ENCODE measurements around the gene FOXP1. TPM values are rescaled to one million over a fixed set of nuclear protein-coding genes. Genes with fewer than 3 reads are reported as not detected.

The FOXP1 gene
- total and polyA plus RNA-seq, 2 donors (not counting 1 experiment from before 2014, with no cell fraction given), result 70.3 to 101 TPM

GRCh38 chr3:71447197-71447596, 136.3 kb downstream of the FOXP1 start:
- no peaks in the 10 kb centered on the region for H3K9me3 ChIP-seq (ENCODE audit: control insufficient read depth, insufficient read depth, low read depth, low read length)
- no peak overlapping the region for H2AFZ ChIP-seq (ENCODE audit: low read length)
- H3K27me3 ChIP-seq (ENCODE audit: control insufficient read depth, insufficient read depth, low read length), result no peaks in the 10 kb centered on the region
- no peaks in the 10 kb centered on the region for H3K79me2 ChIP-seq (ENCODE audit: control insufficient read depth, insufficient read depth, low read length)
- H3K27ac ChIP-seq (ENCODE audit: insufficient read depth, low read length), result no peak overlapping the region
- H3K4me3 ChIP-seq (replicated peaks in 1 of 4; ENCODE audit: control extremely low read depth in 1 of 4, insufficient read depth in 1 of 4, low read depth in 3 of 4, low read length in 4 of 4), result no peak overlapping the region
- H4K20me1 ChIP-seq (ENCODE audit: control insufficient read depth, extremely low read depth, insufficient read depth, low read length), result no peaks in the 10 kb centered on the region
- DNase-seq (ENCODE audit: low read depth in 2 of 2), result no peak
- TF ChIP-seq EZH2 (IDR thresholded peaks at IDR 0.05; ENCODE audit: low read length, missing control alignments), result no peak
- no peak for TF ChIP-seq CTCF (conservative IDR thresholded peaks at IDR 0.05 in 1 of 2, IDR thresholded peaks at IDR 0.05 in 1 of 2; ENCODE audit: low read depth in 1 of 2, low read length in 2 of 2)
- H3K4me2 ChIP-seq (ENCODE audit: extremely low read depth, insufficient read depth, low read length), result no peak overlapping the region
- no peak overlapping the region for H3K9ac ChIP-seq (ENCODE audit: insufficient read depth, low read length)
- no peaks in the 10 kb centered on the region for H3K36me3 ChIP-seq (ENCODE audit: control insufficient read depth, insufficient read depth, low read length)
- peaks cover 7% of the 10 kb centered on the region for H3K4me1 ChIP-seq (ENCODE audit: control insufficient read depth, extremely low read depth, insufficient read depth, low read length)

GRCh38 chr3:71446734-71447133, 136.8 kb downstream of the FOXP1 start:
- H3K27me3 ChIP-seq (ENCODE audit: control insufficient read depth, insufficient read depth, low read length), result no peaks in the 10 kb centered on the region
- no peak overlapping the region for H3K9ac ChIP-seq (ENCODE audit: insufficient read depth, low read length)
- H3K4me2 ChIP-seq (ENCODE audit: extremely low read depth, insufficient read depth, low read length), result no peak overlapping the region
- no peaks in the 10 kb centered on the region for H3K79me2 ChIP-seq (ENCODE audit: control insufficient read depth, insufficient read depth, low read length)
- H3K9me3 ChIP-seq (ENCODE audit: control insufficient read depth, insufficient read depth, low read depth, low read length), result no peaks in the 10 kb centered on the region
- H3K4me3 ChIP-seq (replicated peaks in 1 of 4; ENCODE audit: control extremely low read depth in 1 of 4, insufficient read depth in 1 of 4, low read depth in 3 of 4, low read length in 4 of 4), result no peak overlapping the region
- no peak overlapping the region for H2AFZ ChIP-seq (ENCODE audit: low read length)
- DNase-seq (ENCODE audit: low read depth in 2 of 2), result no peak
- H3K36me3 ChIP-seq (ENCODE audit: control insufficient read depth, insufficient read depth, low read length), result no peaks in the 10 kb centered on the region
- peaks cover 7% of the 10 kb centered on the region for H3K4me1 ChIP-seq (ENCODE audit: control insufficient read depth, extremely low read depth, insufficient read depth, low read length)
- TF ChIP-seq EZH2 (IDR thresholded peaks at IDR 0.05; ENCODE audit: low read length, missing control alignments), result no peak
- TF ChIP-seq CTCF (conservative IDR thresholded peaks at IDR 0.05 in 1 of 2, IDR thresholded peaks at IDR 0.05 in 1 of 2; ENCODE audit: low read depth in 1 of 2, low read length in 2 of 2), result no peak
- H4K20me1 ChIP-seq (ENCODE audit: control insufficient read depth, extremely low read depth, insufficient read depth, low read length), result no peaks in the 10 kb centered on the region
- no peak overlapping the region for H3K27ac ChIP-seq (ENCODE audit: insufficient read depth, low read length)

GRCh38 chr3:71446260-71446659, 137.3 kb downstream of the FOXP1 start:
- no peaks in the 10 kb centered on the region for H3K27me3 ChIP-seq (ENCODE audit: control insufficient read depth, insufficient read depth, low read length)
- H4K20me1 ChIP-seq (ENCODE audit: control insufficient read depth, extremely low read depth, insufficient read depth, low read length), result no peaks in the 10 kb centered on the region
- H3K4me2 ChIP-seq (ENCODE audit: extremely low read depth, insufficient read depth, low read length), result no peak overlapping the region
- no peak overlapping the region for H2AFZ ChIP-seq (ENCODE audit: low read length)
- no peaks in the 10 kb centered on the region for H3K9me3 ChIP-seq (ENCODE audit: control insufficient read depth, insufficient read depth, low read depth, low read length)
- H3K27ac ChIP-seq (ENCODE audit: insufficient read depth, low read length), result no peak overlapping the region
- H3K4me1 ChIP-seq (ENCODE audit: control insufficient read depth, extremely low read depth, insufficient read depth, low read length), result peaks cover 7% of the 10 kb centered on the region
- H3K9ac ChIP-seq (ENCODE audit: insufficient read depth, low read length), result no peak overlapping the region
- H3K36me3 ChIP-seq (ENCODE audit: control insufficient read depth, insufficient read depth, low read length), result no peaks in the 10 kb centered on the region
- no peak overlapping the region for H3K4me3 ChIP-seq (replicated peaks in 1 of 4; ENCODE audit: control extremely low read depth in 1 of 4, insufficient read depth in 1 of 4, low read depth in 3 of 4, low read length in 4 of 4)
- DNase-seq (ENCODE audit: low read depth in 2 of 2), result no peak
- TF ChIP-seq CTCF (conservative IDR thresholded peaks at IDR 0.05 in 1 of 2, IDR thresholded peaks at IDR 0.05 in 1 of 2; ENCODE audit: low read depth in 1 of 2, low read length in 2 of 2), result no peak
- no peak for TF ChIP-seq EZH2 (IDR thresholded peaks at IDR 0.05; ENCODE audit: low read length, missing control alignments)
- H3K79me2 ChIP-seq (ENCODE audit: control insufficient read depth, insufficient read depth, low read length), result no peaks in the 10 kb centered on the region

Measured in fibroblast of lung (primary cell).